HEK293 (cell line): ENCODE results near the gene C4orf17.

Experiments
- CTCF ChIA-PET: fragments of 350-600 bp; formaldehyde crosslinking; extraction: SDS; loops from one replicate; lab custom pipeline; 2021; ENCODE audit warnings: antibody characterized with exemption; lab: Yijun Ruan, JAX
- POLR2A ChIA-PET: fragments of 300-600 bp; formaldehyde crosslinking; extraction: SDS; loops from one replicate; lab custom pipeline; 2020; ENCODE audit warnings: antibody characterized with exemption, inconsistent platforms; lab: Yijun Ruan, JAX
- H3K27ac ChIP-seq: fragments of 200-500 bp; sonication (Bioruptor generic); 2 replicates; pipeline ENCODE4 v1.5.1; 2014; ENCODE audit warnings: low read depth, low read length, control low read depth, inconsistent platforms; ENCODE audit errors: extremely low read depth
- H3K36me3 ChIP-seq, 2 experiments: fragments of 200-500 bp in 1 of 2; sonication (Bioruptor generic) in 1 of 2; 1 replicate in 1 of 2; 2 replicates in 1 of 2; pipeline ENCODE4 v1.5.1; 2014 to 2017; ENCODE audit warnings: inconsistent platforms in 2 of 2, low read length in 2 of 2; ENCODE audit not compliant: control insufficient read depth in 2 of 2, insufficient read depth in 1 of 2
- H3K4me1 ChIP-seq: fragments of 200-500 bp; sonication (Bioruptor generic); 2 replicates; pipeline ENCODE4 v1.5.1; 2014; ENCODE audit warnings: mild to moderate bottlenecking, low read length, inconsistent platforms; ENCODE audit not compliant: control insufficient read depth, insufficient read depth
- H3K4me3 ChIP-seq: 2 replicates; pipeline ENCODE4 v1.5.1; 2011; ENCODE audit warnings: low read depth, mild to moderate bottlenecking, control low read depth, low read length, moderate library complexity
- H3K9me3 ChIP-seq: fragments of 200-500 bp; sonication (Bioruptor generic); 2 replicates; pipeline ENCODE4 v1.5.1; 2014; ENCODE audit warnings: low read depth, low read length, inconsistent platforms; ENCODE audit not compliant: control insufficient read depth, insufficient read depth
- BCL11A ChIP-seq: fragments of 450-650 bp; formaldehyde crosslinking; IDR thresholded peaks from 2 replicates; pipeline ENCODE4 v1.5.1; 2016; ENCODE audit warnings: low read depth, missing biosample characterization, missing genetic modification characterization
- CTCF ChIP-seq: fragments of 450-650 bp; formaldehyde crosslinking; IDR thresholded peaks from 2 replicates; pipeline ENCODE4 v1.5.1; 2016; ENCODE audit warnings: missing biosample characterization, missing genetic modification characterization
- GLI2 ChIP-seq: fragments of 450-650 bp; formaldehyde crosslinking; IDR thresholded peaks from 2 replicates; pipeline ENCODE4; 2017; ENCODE audit warnings: missing biosample characterization, missing genetic modification characterization, low read depth, borderline replicate concordance
- GLIS1 ChIP-seq: fragments of 450-650 bp; formaldehyde crosslinking; IDR thresholded peaks from 2 replicates; pipeline ENCODE4 v1.5.1; 2016; ENCODE audit warnings: missing biosample characterization, missing genetic modification characterization
- GLIS2 ChIP-seq: fragments of 450-650 bp; formaldehyde crosslinking; IDR thresholded peaks from 2 replicates; pipeline ENCODE4 v1.5.1; 2016; ENCODE audit warnings: missing biosample characterization, missing genetic modification characterization
- HOXA7 ChIP-seq: sonication (generic); formaldehyde crosslinking; IDR thresholded peaks from 2 replicates; pipeline ENCODE4 v1.8.1; 2022; ENCODE audit warnings: missing genetic modification reagents, borderline replicate concordance
- HOXC10 ChIP-seq: sonication (generic); formaldehyde crosslinking; IDR thresholded peaks from 2 replicates; pipeline ENCODE4 v1.8.1; 2023; ENCODE audit warnings: mild to moderate bottlenecking, missing genetic modification reagents
- HOXD13 ChIP-seq: sonication (generic); formaldehyde crosslinking; IDR thresholded peaks from 2 replicates; pipeline ENCODE4 v1.8.0; 2022; ENCODE audit warnings: missing genetic modification reagents, borderline replicate concordance
- PBX3 ChIP-seq: sonication (generic); formaldehyde crosslinking; IDR thresholded peaks from 2 replicates; pipeline ENCODE4 v1.8.1; 2022; ENCODE audit warnings: mild to moderate bottlenecking, moderate library complexity, missing genetic modification reagents
- PRDM6 ChIP-seq: fragments of 450-650 bp; formaldehyde crosslinking; IDR thresholded peaks from 2 replicates; pipeline ENCODE4 v1.5.1; 2017; ENCODE audit warnings: missing biosample characterization, missing genetic modification characterization
- TRIM28 ChIP-seq: IDR thresholded peaks from 2 replicates; pipeline ENCODE4 v1.6.1; 2011; ENCODE audit warnings: low read length, control low read depth, borderline replicate concordance
- ZBTB26 ChIP-seq: fragments of 450-650 bp; formaldehyde crosslinking; optimal IDR thresholded peaks from 2 replicates; pipeline ENCODE3; 2016; ENCODE audit warnings: missing biosample characterization, mild to moderate bottlenecking, missing genetic modification characterization
- ZBTB48 ChIP-seq: fragments of 450-650 bp; formaldehyde crosslinking; IDR thresholded peaks from 2 replicates; pipeline ENCODE4 v1.5.1; 2016; ENCODE audit warnings: missing biosample characterization, missing genetic modification characterization
- ZBTB49 ChIP-seq: fragments of 450-650 bp; formaldehyde crosslinking; IDR thresholded peaks from 2 replicates; pipeline ENCODE4 v1.5.1; 2016; ENCODE audit warnings: missing biosample characterization, missing genetic modification characterization, low read depth
- ZBTB8A ChIP-seq: fragments of 450-650 bp; formaldehyde crosslinking; IDR thresholded peaks from 2 replicates; pipeline ENCODE4 v1.5.1; 2016; ENCODE audit warnings: missing biosample characterization, missing genetic modification characterization
- ZNF121 ChIP-seq: fragments of 450-650 bp; formaldehyde crosslinking; IDR thresholded peaks from 2 replicates; pipeline ENCODE4 v1.5.1; 2016; ENCODE audit warnings: missing biosample characterization, missing genetic modification characterization
- ZNF146 ChIP-seq: fragments of 450-650 bp; formaldehyde crosslinking; IDR thresholded peaks from 2 replicates; pipeline ENCODE4 v1.5.1; 2016; ENCODE audit warnings: missing biosample characterization, missing genetic modification characterization
- ZNF174 ChIP-seq: fragments of 450-650 bp; formaldehyde crosslinking; IDR thresholded peaks from 2 replicates; pipeline ENCODE4 v1.5.0; 2017; ENCODE audit warnings: missing biosample characterization, mild to moderate bottlenecking, missing genetic modification characterization
- ZNF175 ChIP-seq: fragments of 450-650 bp; formaldehyde crosslinking; IDR thresholded peaks from 2 replicates; pipeline ENCODE4 v1.5.1; 2016; ENCODE audit warnings: missing biosample characterization, missing genetic modification characterization
- ZNF24 ChIP-seq: fragments of 450-650 bp; formaldehyde crosslinking; IDR thresholded peaks from 2 replicates; pipeline ENCODE4 v1.5.1; 2016; ENCODE audit warnings: missing biosample characterization, missing genetic modification characterization
- ZNF248 ChIP-seq: fragments of 450-650 bp; formaldehyde crosslinking; IDR thresholded peaks from 2 replicates; pipeline ENCODE4 v1.5.1; 2017; ENCODE audit warnings: missing biosample characterization, missing genetic modification characterization
- ZNF341 ChIP-seq: fragments of 450-650 bp; formaldehyde crosslinking; IDR thresholded peaks from 2 replicates; pipeline ENCODE4; 2016; ENCODE audit warnings: low read depth, missing biosample characterization, missing genetic modification characterization
- ZNF433 ChIP-seq: fragments of 450-650 bp; formaldehyde crosslinking; IDR thresholded peaks from 2 replicates; pipeline ENCODE4 v1.5.1; 2016; ENCODE audit warnings: missing biosample characterization, missing genetic modification characterization, low read depth
- ZNF623 ChIP-seq: fragments of 450-650 bp; formaldehyde crosslinking; IDR thresholded peaks from 2 replicates; pipeline ENCODE4 v1.5.1; 2016; ENCODE audit warnings: missing biosample characterization, missing genetic modification characterization

Gene C4orf17

GRCh38 chr4:99467887-99468286 is 42.9 kb upstream of the C4orf17 start:
- ChIA-PET POLR2A (no interaction called here), CTCF (interaction anchor here (0.6 kb wide), 1 partner anchor 438 kb away, joined by 3 read pairs; no protein-coding TSS in a partner anchor)
- no peak overlapping the region for H3K4me3 ChIP-seq
- no peaks in the 10 kb centered on the region for H3K9me3 ChIP-seq
- H3K36me3 ChIP-seq: no peaks in the 10 kb centered on the region
- H3K27ac ChIP-seq: no peak overlapping the region
- TF ChIP-seq CTCF (tag by site-specific recombination): no peak
- no peak for TF ChIP-seq ZNF174
- TF ChIP-seq ZNF248 (tag by site-specific recombination): no peak
- TF ChIP-seq HOXC10 (CRISPR knock-in tag): no peak
- TF ChIP-seq ZNF146 (tag by site-specific recombination): no peak
- TF ChIP-seq TRIM28: no peak
- TF ChIP-seq PRDM6: no peak
- TF ChIP-seq ZNF121 (tag by site-specific recombination): no peak
- TF ChIP-seq ZBTB26 (tag by site-specific recombination): no peak
- no peak for TF ChIP-seq PBX3 (CRISPR knock-in tag)
- no peak for TF ChIP-seq BCL11A (tag by site-specific recombination)
- no peaks in the 10 kb centered on the region for H3K4me1 ChIP-seq

GRCh38 chr4:99468889-99469288 is 41.9 kb upstream of the C4orf17 start:
- Histone ChIP-seq H3K27ac (no peak overlapping the region), H3K9me3 (no peaks in the 10 kb centered on the region), H3K4me3 (no peak overlapping the region), H3K4me1 (no peaks in the 10 kb centered on the region), H3K36me3 (no peaks in the 10 kb centered on the region)
- TF ChIP-seq ZBTB49 (tag by site-specific recombination): no peak
- TF ChIP-seq GLI2 (tag by site-specific recombination): no peak
- TF ChIP-seq ZNF24 (tag by site-specific recombination): no peak
- no peak for TF ChIP-seq ZNF623 (tag by site-specific recombination)
- TF ChIP-seq HOXD13 (CRISPR knock-in tag): no peak
- no peak for TF ChIP-seq HOXC10 (CRISPR knock-in tag)
- TF ChIP-seq GLIS2 (tag by site-specific recombination): no peak
- no peak for TF ChIP-seq HOXA7 (CRISPR knock-in tag)
- TF ChIP-seq ZBTB8A: no peak
- no peak for TF ChIP-seq ZNF341
- no peak for TF ChIP-seq ZNF433 (tag by site-specific recombination)
- no peak for TF ChIP-seq ZBTB48 (tag by site-specific recombination)
- TF ChIP-seq ZNF175 (tag by site-specific recombination): no peak
- TF ChIP-seq GLIS1 (tag by site-specific recombination): no peak
- ChIA-PET CTCF (interaction anchor here (0.6 kb wide), 1 partner anchor 8 kb away, joined by 3 read pairs; no protein-coding TSS in a partner anchor), POLR2A (no interaction called here)
